NK-92 treated with Interleukin-12 subunit alpha and Interleukin-12 subunit beta, amount 100 ng/mL, for 24 hours (cell line): ENCODE measurements around the gene SRGAP2C.
"Not testable (repeated sequence)": the region's sequence is repeated elsewhere in the genome, so short reads cannot be mapped to it uniquely, and the experiment has no call there.

Experiments
- DNase-seq: peaks from one replicate; lab custom pipeline; 2025; lab: John Stamatoyannopoulos, UW

SRGAP2C gene

DNA sequence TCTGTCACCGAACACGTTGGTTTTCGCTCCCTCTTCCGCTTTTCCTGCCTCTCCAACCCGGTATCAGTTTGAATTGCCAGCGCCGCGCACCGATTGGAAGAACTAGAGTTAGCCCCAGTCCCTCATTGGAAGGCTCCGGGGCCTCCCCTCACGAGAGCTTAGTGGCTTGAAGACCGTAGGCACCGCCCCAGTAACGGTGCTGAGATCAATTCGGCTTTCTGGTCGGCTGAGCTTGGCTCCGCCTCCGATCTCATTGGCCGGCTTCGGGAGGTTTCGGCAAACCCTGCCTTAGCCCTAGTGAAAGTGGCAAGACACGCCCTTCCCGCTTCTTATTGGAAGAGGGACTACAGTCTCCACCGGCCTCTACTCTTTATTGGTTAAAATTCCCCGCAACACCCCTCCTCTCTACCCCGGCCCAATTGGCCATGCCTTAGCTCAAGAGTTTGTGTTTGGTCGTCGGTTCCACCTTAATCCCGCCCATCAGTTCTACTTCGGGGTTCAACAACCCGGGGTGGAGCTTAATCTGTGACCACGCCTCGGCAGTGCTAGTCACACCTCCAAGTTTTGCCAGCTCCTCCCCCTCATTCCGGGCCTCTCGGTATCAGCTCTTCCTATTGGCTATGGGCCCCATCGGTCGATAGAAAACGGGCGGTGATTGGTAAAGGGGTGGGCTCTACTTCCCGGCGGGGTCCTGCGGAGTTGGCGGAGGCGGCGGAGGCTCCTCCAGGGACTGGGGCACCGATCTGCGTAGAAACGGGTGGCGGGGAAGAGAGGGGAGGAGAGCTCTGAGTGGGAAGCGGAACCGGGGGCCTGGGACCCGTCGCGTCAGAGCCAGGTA is at the start of gene SRGAP2C, which contains the start of gene FAM72B:
TSS of gene SRGAP2C (plus strand) at position 686 of the 838 bp plus-strand sequence. CDS start 2,472 bp downstream, outside the sequence.
TSS of gene FAM72B (minus strand) at position 51 of the 838 bp plus-strand sequence. CDS start 851 bp downstream, outside the sequence.
- peak; percentile 98 for DNase-seq

- not testable (repeated sequence) for DNase-seq
Measured at GRCh38 chr1:121140393-121140792, 44.4 kb upstream of the SRGAP2C start.

DNA sequence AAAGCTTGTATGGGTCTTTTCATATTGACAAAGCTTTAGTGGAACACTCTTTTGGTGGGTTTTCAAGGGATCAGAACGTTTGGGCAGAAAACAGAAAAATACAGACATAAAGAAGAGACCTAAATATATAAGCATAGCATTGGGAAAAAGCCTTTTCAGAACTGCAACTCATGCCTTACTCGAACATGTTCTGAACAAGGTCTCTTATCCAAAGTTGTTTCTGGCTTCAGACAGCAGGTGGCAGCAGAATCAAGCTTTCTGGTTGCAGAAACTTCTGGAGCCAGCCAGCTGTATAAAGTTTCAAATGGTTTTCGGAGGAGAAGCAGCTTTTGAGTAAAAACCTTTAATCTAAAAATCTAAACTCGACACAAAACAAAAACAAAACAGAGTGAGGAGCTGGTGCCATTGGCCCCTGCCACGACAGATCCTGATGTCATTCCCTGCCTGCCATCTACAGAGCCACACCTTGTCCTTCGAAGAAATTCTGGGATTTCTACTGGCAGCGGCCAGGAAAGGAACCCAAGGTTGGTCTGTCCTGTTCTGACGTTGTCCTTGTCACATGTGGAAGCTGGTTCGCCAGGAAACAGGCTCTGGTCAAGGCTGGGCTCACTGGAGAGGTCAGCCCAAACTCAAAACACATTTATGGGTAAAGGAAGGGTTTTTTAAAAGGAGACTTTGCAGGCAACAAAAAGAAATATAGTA is 36.1 kb upstream of the SRGAP2C start:
- DNase-seq = not testable (repeated sequence)

DNA sequence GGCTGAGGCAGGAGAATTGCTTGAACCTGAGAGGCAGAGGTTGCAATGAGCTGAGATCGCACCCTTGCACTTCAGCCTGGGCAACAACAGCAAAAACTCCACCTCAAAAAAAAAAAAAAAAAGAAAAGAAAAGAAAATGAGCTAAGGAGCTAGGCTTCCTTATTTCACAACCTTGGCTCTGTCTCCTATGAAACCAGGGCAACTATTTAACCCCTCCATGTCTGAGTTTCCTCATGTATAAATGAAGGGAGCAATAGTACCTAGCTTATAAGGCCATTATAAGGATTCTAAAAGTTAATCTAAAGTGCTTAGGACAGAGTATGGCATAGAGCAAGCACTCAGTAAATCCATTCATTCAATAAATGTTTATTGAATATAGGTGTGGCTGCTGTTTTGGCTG is 33.5 kb upstream of the SRGAP2C start:
- not testable (repeated sequence) for DNase-seq

GRCh38 chr1:121152788-121153187 is 32.0 kb upstream of the SRGAP2C start:
- DNase-seq = not testable (repeated sequence)

DNA sequence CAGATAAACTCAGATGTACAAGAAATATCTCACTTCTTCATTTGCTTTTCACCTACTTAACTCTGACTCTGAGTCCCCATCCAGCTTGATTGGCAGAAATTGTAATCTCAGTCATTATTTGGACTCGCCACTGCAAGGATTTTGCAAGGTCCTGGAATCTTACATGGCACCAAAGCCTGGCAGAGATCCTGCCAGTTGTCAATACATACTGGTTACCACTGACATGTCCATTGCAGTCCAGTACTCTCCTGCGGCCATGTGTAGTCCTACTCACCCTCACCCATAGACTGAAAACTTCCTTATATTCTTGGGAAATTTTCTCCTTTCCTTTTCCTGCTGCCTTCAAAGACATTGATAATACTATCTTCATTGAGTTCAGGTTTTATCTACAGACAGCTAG is 30.0 kb upstream of the SRGAP2C start:
- not testable (repeated sequence) for DNase-seq

- not testable (repeated sequence) for DNase-seq
Measured at GRCh38 chr1:121155671-121156358, 29.0 kb upstream of the SRGAP2C start.

- DNase-seq = not testable (repeated sequence)
Measured at GRCh38 chr1:121156958-121157603, 27.7 kb upstream of the SRGAP2C start.

GRCh38 chr1:121157609-121158008 is 27.2 kb upstream of the SRGAP2C start:
- not testable (repeated sequence) for DNase-seq

GRCh38 chr1:121160118-121160517 is 24.7 kb upstream of the SRGAP2C start:
- DNase-seq = not testable (repeated sequence)

DNA sequence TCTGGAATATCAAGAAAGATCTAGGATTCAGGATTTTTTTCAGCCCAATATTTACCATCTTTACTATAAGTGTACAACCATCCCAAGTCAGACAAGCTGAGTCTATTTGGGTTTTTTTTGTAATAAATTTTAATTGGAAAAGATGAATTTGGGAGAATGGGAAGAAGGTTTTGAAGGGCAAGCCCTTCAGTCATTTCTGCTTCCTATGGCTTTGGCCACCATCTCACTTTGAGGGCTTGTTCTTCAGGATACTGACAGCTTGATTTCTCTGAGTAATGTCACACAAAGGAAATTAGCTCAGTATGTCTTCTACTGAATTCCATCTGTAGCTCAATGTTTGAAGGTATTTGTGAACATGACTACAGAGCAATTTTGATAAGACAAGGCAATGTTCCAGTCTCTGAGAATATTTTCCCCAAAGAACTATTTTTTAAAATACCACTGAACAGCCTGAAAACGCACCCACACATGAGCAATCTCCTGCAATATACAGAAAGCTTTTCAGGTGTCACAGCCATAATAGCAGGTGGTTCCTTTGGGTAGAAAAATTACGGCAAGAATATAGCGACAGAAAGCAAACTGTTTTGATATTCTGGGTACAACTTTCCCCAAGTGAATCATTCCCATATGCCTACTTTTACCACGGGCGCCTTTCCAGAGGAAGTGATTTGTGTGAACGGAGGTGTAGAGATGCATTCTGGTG is 23.4 kb upstream of the SRGAP2C start:
- not testable (repeated sequence) for DNase-seq

DNA sequence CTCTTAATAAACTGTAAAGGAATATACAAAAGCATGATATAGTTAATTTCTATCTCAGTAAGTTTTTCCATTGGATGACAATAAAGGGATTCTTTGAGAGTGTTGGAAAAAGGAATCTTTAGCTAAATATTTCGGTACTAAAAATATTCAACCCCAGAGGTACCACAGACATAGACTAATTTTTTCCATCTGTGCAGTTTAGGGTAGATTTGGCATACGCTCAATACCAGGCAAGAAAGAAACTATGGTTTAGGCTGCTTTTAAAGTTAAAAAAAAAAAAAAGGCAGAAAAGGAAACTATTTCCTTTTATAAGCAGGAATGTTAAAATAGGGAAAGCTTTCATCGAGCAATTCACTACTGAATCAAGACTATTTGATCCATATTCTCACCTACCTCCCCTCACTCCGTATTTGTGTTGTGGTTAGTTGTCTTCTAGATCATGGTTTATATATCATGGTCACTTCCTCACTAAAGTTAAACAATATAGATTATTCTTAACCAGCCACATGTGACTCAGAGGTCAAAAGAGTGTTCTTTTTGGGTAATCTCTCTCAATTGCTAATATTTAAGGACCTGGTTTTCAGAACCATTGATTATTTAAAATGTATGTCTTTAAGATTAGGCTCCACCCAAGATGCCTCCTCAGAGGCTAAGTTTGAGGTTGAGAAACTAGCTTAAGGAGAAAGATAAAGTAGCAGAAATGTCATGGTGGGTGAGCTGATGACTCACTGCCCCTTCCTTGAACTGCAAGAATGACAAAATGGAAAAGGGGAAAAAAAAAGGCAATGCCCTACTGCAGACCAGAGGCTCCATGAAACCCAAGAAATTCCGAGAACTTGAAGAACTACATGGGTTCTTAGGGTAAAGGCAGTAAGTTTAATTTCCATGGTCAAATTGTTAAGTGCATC is 20.7 kb upstream of the SRGAP2C start:
- DNase-seq = not testable (repeated sequence)

GRCh38 chr1:121165296-121165695 is 19.5 kb upstream of the SRGAP2C start:
- not testable (repeated sequence) for DNase-seq

GRCh38 chr1:121167225-121167738 is 17.5 kb upstream of the SRGAP2C start:
- not testable (repeated sequence) for DNase-seq

DNA sequence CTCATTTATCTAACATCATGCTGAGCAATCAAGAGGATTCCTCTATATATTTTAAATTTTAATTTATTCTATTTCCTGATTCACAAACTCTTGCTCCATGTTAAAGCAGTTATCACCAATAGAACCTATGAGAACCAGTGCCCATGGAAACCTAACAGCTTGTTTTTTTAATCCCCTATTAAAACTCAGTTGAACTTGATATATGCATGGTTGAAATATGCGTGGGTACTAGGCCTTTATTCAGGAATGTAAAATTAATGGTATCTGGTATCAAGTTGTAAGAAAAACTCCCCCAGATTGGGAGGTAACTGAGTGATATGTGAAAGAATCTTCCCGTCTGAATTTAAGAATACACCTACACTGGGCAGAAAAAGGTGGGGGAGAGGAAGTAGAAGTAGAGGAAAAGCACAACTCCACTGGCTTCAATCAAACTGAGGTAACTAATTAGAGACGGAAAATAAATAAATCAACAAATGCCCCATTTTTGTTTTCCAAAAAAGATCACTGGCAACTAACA is 16.6 kb upstream of the SRGAP2C start:
- not testable (repeated sequence) for DNase-seq

DNA sequence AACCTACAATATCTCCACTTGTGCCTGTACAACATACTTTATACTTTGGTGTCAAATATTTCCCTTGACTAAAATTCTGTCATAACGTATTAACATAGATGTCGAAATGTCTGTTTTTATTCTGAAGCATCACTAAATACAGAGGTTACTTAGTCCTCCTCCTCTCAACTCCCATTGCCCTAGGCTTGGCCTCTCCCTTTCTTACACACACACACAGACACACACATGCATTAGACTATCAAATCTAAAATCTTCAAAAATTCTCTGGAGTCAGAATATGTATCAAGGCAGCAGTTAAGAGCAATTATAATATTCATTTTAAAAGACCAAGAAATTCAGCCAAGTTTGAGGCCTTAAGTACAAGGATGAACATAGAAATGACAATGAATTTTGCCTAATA is 8.1 kb upstream of the SRGAP2C start:
- DNase-seq = not testable (repeated sequence)

DNA sequence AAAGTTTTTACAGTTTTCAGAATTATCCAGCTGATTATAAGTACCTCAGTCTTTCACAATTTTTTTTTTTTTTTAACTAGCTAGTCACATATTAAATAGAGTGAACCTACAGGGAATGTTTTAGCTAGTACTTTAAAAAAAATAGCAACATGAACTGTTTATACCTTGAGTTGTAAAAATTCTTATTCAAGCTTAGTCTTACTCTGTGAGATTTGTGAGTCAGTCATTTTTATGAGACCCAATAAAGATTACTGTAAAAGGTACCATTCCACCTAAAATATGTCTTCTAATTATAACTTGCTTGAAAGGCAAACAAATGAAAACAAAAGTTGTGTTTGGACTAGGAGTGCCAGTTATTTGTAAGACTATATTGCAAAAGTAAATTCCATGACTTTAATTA is 6.6 kb upstream of the SRGAP2C start:
- DNase-seq = not testable (repeated sequence)

- DNase-seq = not testable (repeated sequence)
Measured at GRCh38 chr1:121183867-121184266, 908 bp upstream of the SRGAP2C start.

GRCh38 chr1:121185140-121185708 is 449 bp downstream of the SRGAP2C start:
- DNase-seq = not testable (repeated sequence)
